Inferior parietal cortex (tissue), 1 donor: ENCODE measurements around the gene SLCO3A1.
"Not testable (repeated sequence)": the region's sequence is repeated elsewhere in the genome, so short reads cannot be mapped to it uniquely, and the experiment has no call there.

Experiments used
- DNase-seq: peaks from one replicate; pipeline ENCODE4 v3.0.0-alpha.2; 2016; ENCODE audit errors: extremely low spot score

The SLCO3A1 gene

DNA sequence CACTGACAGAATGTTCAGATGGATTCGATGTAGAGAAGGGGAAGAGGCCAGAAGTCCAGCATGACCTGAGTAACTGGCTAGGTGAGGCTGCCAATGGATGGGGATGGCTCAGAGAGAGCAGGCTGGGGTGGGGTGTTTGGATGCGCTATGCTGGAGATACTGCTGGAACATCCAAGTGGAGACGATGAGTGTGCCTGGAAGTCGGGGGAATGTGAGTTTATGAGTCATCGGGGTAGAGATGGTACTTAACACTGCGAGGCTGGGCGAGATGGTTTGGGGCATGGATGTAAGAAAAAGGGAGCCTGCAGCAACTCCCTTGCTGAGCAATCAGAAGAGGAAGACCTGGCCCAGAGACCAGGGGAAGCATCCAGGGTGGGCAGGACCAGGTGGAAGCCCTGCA, 180.7 kb downstream of the SLCO3A1 start:
- no peak for DNase-seq

DNA sequence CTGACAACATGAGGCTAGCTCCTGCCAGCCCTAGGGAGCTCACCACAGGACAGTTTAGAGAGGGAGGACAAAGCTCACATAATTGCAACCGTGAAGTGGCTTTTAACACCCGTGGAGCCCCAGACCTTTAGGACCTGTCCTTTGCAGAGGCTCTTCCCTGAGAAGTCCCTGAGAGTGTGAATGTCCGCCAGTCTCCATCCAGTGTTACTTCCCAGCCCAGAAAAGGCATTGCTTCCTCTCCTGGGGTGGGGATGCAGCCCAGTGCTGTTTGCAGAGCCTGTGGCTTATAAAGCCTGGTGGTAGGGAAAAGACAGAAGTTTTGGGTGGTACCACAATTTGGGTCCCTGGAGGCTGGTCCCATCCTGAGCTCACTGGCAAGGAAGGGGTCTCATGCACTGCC, 182.0 kb downstream of the SLCO3A1 start:
- DNase-seq: no peak

DNA sequence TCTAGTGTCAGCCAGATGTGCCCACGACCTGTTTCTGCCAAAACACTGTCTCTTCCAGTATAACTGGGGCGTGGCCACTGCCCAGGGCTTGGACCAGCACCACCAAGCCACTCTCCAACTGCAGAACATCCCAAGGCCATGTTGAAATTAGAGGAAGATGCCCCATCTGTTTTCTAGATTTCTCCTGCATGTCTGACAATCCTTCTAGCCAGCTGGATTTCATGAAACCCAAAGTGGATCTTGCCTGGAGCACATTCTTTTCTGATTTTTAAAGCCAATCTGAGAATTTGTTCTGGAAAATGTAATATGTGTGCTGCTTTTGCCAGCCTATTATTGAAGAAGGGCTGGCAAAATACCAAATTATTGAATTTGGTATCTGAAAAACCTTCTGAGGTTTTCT, 182.5 kb downstream of the SLCO3A1 start:
- no peak for DNase-seq

DNA sequence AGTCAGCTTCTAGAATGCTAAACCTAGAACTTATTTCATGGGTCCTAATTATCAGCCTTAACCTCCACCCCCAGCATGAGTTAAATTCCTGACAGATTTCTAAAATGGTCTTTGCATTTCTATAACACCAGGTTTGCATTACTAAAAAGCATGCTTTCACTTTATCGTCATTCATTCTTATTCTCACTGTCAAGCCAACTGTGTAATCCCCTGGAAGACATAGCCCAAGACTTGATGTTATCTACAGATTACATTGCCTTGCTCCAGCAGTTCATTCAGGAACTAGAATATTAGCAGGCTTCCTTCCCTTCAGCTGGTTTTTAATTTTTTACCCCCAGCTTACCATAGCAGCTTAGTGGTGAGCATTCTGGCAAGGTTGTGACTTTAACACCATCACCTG, 184.0 kb downstream of the SLCO3A1 start:
- DNase-seq: no peak

GRCh38 chr15:92040350-92040749, 186.8 kb downstream of the SLCO3A1 start:
- DNase-seq: no peak

DNA sequence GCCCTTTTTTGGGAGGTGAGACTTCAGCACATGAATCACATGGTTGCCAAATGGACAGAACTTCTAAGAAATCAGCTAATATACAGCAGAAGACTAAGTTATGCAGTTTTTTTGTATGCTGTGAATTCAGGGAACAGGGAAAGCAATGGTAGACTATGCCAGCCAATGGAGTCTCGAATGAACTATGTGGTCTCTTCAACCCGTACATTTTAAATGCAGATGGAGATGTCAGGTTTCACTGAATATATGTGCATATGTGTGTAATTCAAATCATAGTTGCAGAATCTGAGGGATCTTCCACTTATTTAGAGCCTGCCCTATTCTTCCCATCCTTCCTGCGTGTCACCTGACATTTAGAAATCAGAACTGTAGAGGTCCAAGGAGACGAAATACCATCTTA, 187.9 kb downstream of the SLCO3A1 start:
- DNase-seq: no peak

DNA sequence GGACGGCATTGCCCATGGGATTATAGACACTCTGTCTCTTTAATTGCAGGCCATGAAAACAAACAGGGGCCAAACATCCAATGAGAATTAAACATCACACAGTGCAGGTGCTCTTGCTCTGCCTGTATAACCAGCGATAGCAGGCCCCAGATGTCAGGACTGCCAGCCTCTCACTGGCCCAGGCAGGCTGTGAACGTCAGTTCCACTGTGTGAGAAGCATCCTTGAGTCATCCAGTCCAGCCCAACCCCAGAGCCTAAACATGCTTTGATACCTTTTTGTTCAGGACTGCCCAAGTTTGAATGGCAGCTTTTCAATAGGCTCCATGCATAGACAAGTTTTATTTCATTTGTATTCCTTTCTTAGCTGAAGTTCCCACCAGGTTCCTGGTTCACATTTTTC, 189.8 kb downstream of the SLCO3A1 start:
- DNase-seq: no peak

DNA sequence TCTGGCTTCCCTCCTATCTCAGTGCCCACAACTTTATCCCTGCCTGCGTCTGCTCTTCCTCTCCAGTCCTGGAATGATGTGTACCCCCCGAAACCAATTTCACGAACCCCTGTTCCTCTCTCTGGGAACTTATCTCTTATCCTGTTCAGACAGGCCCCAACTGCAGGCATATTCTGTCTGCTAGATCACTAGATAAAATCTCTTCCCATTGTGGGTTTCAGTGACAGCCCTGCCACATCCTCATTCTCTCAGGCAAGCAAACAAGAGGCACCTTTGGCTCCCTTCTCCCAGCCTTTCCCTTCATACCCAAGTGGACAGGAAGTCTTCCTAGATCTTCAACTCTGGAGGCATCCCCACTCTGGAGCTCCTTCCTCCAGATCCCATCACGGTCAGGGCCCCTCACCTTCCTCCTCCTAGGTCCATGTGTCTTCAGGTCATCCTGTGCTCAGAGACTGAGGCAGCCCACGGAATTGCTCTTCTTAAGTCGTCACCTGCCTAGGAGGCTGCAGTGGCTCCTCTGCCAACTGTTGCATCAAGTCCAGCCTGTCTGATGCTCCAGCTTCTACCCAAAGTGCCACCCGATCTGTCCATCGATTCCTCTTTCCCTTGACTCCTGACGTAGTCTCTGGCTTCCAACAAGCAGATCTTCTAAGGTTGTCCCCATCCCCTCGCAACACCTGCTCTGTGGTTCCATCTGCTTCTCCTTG, 190.8 kb downstream of the SLCO3A1 start:
- DNase-seq: no peak

- no peak for DNase-seq
These were observed 194.4 kb downstream of the SLCO3A1 start for GRCh38 chr15:92047900-92048299.

- DNase-seq: no peak
These were observed 195.2 kb downstream of the SLCO3A1 start for GRCh38 chr15:92048739-92049138.

DNA sequence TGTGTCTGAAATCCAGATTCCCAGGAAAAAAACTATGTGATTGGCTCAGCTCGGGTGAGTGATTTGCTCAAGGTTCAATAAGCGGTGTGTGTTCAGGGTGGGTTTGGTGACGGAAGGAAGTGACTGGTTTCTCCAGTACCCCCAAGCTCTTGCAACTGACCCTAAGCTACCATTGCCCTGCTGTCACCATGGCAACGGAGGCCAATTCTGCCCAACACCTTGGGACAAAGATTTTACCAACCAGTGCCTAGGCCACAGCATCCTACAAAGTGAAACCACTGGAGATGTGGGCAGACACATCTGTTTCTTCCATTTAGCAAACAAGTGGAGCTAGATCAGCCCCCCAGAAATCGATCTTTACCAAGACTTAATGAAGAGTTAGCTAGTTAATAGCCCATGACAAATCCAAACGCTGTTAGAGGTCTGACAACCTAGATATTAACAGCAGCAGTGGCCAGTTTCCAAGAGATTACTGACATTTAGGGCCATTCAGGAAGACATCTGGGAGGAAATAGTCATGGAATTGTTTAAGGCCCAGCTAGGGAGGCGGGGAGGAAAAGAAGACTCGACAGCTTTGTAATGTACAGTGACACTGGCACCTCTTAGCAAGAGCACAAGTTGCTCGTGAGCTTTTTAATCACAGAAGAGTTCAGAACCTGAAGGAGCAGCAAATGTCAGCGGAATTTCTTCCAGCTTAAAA, 195.9 kb downstream of the SLCO3A1 start:
- no peak for DNase-seq

GRCh38 chr15:92050220-92050898, 196.9 kb downstream of the SLCO3A1 start:
- DNase-seq: no peak

GRCh38 chr15:92051716-92052115, 198.2 kb downstream of the SLCO3A1 start:
- DNase-seq: no peak

- DNase-seq: no peak
These were observed 200.3 kb downstream of the SLCO3A1 start for GRCh38 chr15:92053753-92054316.

- no peak for DNase-seq
These were observed 203.4 kb downstream of the SLCO3A1 start for GRCh38 chr15:92056875-92057274.

GRCh38 chr15:92059036-92059970, 205.8 kb downstream of the SLCO3A1 start:
- DNase-seq: no peak

GRCh38 chr15:92059971-92060311, 206.4 kb downstream of the SLCO3A1 start:
- not testable (repeated sequence) for DNase-seq

DNA sequence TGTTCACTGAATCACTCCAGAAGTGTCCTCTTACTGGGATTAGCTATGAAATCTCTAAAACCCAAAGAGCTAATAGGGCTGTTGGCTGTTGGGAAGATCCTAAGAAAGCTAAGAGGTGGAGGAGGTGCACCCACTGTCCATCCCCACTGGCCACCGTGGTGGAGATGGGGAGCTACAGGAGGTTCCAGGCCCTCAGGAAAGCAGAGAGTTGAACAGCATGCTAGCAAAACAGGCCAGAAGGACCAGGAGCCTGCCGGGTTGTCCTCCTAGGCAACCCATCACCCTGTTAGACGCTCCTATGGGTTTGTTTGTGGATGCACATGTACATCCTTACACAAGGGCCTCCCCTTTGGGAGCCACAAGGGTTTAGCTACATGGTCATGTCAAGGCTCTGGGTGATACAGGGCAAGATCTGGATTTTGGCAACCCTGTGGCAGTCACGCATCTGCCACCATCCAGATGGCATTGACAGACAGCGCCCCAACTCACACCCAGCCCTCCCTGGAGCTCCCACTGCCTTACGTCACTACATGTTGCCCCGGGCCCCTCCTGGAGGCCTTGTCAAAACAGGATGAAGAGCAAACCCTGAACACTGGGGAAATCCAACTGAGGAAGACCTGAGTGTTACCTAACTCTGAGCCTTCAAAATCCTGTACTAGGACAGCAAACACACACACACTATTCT, 208.1 kb downstream of the SLCO3A1 start:
- no peak for DNase-seq

- no peak for DNase-seq
These were observed 209.0 kb downstream of the SLCO3A1 start for GRCh38 chr15:92062505-92062904.

- peak; percentile 51 for DNase-seq
These were observed 214.6 kb downstream of the SLCO3A1 start for GRCh38 chr15:92068121-92068520.
